GM12878 (cell line): Measurements from ENCODE around the gene CLCN2.
A peak's percentile ranks its signal among the peaks of the same experiment; 100 is the strongest.

Experiments used
- BCL11A ChIP-seq: IDR thresholded peaks from 2 replicates; pipeline ENCODE4 v1.6.1; 2011; ENCODE audit warnings: low read depth, low read length
- CBFB ChIP-seq: IDR thresholded peaks from 2 replicates; pipeline ENCODE4 v1.6.1; 2016; ENCODE audit warnings: antibody characterized with exemption, low read depth
- CBX5 ChIP-seq: sonication (generic); IDR thresholded peaks from 2 replicates; pipeline ENCODE4 v1.6.1; 2016; ENCODE audit warnings: low read depth, moderate library complexity, mild to moderate bottlenecking, inconsistent platforms
- EP300 ChIP-seq, 2 experiments: fragments of 150-350 bp in 1 of 2; IDR thresholded peaks; 2 replicates each; pipeline ENCODE4 v1.6.1; 2011 to 2012; ENCODE audit warnings: low read depth in 2 of 2, low read length in 2 of 2, borderline replicate concordance in 1 of 2, improper control_type of control experiment in 1 of 2, inconsistent platforms in 1 of 2; ENCODE audit not compliant: control insufficient read depth in 1 of 2
- ESRRA ChIP-seq: IDR thresholded peaks from 2 replicates; pipeline ENCODE4 v1.6.1; 2012; ENCODE audit warnings: mild to moderate bottlenecking, low read length, improper control_type of control experiment
- IKZF1 ChIP-seq: fragments of 450-650 bp; conservative IDR thresholded peaks from 2 replicates; pipeline ENCODE4 v1.6.1; 2017; ENCODE audit warnings: antibody characterized with exemption, mild to moderate bottlenecking
- NFYB ChIP-seq: IDR thresholded peaks from 2 replicates; pipeline ENCODE4 v1.6.1; 2011; ENCODE audit warnings: low read depth, mild to moderate bottlenecking, low read length, improper control_type of control experiment, moderate library complexity; ENCODE audit not compliant: insufficient read depth
- POLR2A ChIP-seq: IDR thresholded peaks from 2 replicates; pipeline ENCODE4 v1.6.1; 2011; ENCODE audit warnings: low read depth, mild to moderate bottlenecking, low read length
- TAF1 ChIP-seq: IDR thresholded peaks from 2 replicates; pipeline ENCODE4 v1.6.1; 2011; ENCODE audit warnings: mild to moderate bottlenecking, low read depth, low read length, borderline replicate concordance
- ZNF384 ChIP-seq: IDR thresholded peaks from 2 replicates; pipeline ENCODE4 v1.6.1; 2012; ENCODE audit warnings: low read depth, mild to moderate bottlenecking, low read length, improper control_type of control experiment, borderline replicate concordance
- TF ChIP-seq, protein P1 (sequence below), 3 experiments: IDR thresholded peaks in 2 of 3; conservative IDR thresholded peaks in 1 of 3; 2 replicates each; pipeline ENCODE4 v1.5.1; 2011; ENCODE audit warnings: low read depth in 3 of 3, low read length in 3 of 3, mild to moderate bottlenecking in 3 of 3, control low read depth in 2 of 3, moderate library complexity in 2 of 3, inconsistent platforms in 1 of 3, mixed read lengths in 1 of 3; ENCODE audit not compliant: control insufficient read depth in 2 of 3, insufficient read depth in 1 of 3; ENCODE audit errors: extremely low read depth in 1 of 3
- TF ChIP-seq, protein P2 (sequence below): fragments of 450-650 bp; conservative IDR thresholded peaks from 2 replicates; pipeline ENCODE4 v1.6.1; 2017; ENCODE audit warnings: mild to moderate bottlenecking, moderate library complexity
- TF ChIP-seq, protein P3 (sequence below): fragments of 450-650 bp; IDR thresholded peaks from 2 replicates; pipeline ENCODE4 v1.6.1; 2017; ENCODE audit warnings: mild to moderate bottlenecking

DNA sequence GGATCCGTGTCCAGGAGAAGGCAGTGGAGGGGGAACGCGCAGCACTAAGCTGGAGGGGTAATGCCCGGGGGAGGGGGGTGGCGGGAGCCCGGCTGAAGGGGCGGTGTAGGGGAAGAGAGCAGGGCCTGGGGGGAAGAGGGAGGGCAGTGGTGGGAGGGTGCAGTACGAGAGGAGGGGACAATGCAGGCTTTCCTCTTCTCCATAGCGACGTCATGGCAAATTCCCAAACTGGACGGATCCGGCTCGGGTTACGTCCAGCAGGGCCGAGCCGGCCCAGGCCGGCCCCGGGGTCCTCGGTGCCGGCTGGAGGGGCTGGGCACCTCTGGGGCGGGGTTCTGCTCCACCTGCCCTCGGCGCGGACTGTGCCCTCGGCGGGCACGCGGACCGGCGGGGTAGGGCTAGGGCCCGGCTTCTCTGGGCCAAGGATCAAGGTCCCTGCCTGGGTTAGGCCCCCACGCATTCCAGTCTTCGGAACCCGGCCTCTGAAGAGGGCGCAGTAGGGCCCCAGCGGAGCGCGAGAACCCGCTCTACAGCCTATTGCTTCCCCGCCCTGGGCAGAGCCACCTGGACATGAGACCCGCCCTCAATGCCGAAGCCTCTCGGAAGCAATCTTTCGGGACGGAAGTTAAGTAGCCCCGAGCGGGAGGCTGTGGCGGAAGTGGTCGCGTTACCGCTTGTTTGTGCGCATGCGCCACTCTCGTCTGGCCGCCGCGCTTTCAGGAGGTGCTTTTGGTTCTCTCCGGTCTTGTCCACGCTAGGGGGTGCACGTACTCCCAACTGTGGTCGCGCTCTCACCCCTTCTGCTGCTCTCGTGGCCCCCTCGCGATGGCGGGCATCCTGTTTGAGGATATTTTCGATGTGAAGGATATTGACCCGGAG lies 1.5 kb upstream of the CLCN2 start:
- TF ChIP-seq, protein P1, sequence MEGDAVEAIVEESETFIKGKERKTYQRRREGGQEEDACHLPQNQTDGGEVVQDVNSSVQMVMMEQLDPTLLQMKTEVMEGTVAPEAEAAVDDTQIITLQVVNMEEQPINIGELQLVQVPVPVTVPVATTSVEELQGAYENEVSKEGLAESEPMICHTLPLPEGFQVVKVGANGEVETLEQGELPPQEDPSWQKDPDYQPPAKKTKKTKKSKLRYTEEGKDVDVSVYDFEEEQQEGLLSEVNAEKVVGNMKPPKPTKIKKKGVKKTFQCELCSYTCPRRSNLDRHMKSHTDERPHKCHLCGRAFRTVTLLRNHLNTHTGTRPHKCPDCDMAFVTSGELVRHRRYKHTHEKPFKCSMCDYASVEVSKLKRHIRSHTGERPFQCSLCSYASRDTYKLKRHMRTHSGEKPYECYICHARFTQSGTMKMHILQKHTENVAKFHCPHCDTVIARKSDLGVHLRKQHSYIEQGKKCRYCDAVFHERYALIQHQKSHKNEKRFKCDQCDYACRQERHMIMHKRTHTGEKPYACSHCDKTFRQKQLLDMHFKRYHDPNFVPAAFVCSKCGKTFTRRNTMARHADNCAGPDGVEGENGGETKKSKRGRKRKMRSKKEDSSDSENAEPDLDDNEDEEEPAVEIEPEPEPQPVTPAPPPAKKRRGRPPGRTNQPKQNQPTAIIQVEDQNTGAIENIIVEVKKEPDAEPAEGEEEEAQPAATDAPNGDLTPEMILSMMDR (IDR thresholded peaks at IDR 0.05 in 2 of 3, conservative IDR thresholded peaks at IDR 0.05 in 1 of 3; ENCODE audit: control insufficient read depth in 2 of 3, extremely low read depth in 1 of 3, insufficient read depth in 1 of 3, low read depth in 3 of 3, low read length in 3 of 3) = peak; percentile 53 to 80 (median 60)
- TF ChIP-seq POLR2A (peak; percentile 91), TAF1 (peak; percentile 74; the same call in 1 of the 2 replicates), BCL11A (no peak), NFYB (no peak), IKZF1 (peak; percentile 74), CBX5 (no peak), CBFB (peak; percentile 79; the same call in 1 of the 2 replicates), ESRRA (no peak), EP300 (IDR thresholded peaks at IDR 0.05; ENCODE audit: borderline replicate concordance in 1 of 2, control insufficient read depth in 1 of 2, low read depth in 2 of 2, low read length in 2 of 2) (no peak), ZNF384 (no peak)
- TF ChIP-seq, protein P2, sequence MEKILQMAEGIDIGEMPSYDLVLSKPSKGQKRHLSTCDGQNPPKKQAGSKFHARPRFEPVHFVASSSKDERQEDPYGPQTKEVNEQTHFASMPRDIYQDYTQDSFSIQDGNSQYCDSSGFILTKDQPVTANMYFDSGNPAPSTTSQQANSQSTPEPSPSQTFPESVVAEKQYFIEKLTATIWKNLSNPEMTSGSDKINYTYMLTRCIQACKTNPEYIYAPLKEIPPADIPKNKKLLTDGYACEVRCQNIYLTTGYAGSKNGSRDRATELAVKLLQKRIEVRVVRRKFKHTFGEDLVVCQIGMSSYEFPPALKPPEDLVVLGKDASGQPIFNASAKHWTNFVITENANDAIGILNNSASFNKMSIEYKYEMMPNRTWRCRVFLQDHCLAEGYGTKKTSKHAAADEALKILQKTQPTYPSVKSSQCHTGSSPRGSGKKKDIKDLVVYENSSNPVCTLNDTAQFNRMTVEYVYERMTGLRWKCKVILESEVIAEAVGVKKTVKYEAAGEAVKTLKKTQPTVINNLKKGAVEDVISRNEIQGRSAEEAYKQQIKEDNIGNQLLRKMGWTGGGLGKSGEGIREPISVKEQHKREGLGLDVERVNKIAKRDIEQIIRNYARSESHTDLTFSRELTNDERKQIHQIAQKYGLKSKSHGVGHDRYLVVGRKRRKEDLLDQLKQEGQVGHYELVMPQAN = peak; percentile 41; the same call in 1 of the 2 replicates
- TF ChIP-seq, protein P3, sequence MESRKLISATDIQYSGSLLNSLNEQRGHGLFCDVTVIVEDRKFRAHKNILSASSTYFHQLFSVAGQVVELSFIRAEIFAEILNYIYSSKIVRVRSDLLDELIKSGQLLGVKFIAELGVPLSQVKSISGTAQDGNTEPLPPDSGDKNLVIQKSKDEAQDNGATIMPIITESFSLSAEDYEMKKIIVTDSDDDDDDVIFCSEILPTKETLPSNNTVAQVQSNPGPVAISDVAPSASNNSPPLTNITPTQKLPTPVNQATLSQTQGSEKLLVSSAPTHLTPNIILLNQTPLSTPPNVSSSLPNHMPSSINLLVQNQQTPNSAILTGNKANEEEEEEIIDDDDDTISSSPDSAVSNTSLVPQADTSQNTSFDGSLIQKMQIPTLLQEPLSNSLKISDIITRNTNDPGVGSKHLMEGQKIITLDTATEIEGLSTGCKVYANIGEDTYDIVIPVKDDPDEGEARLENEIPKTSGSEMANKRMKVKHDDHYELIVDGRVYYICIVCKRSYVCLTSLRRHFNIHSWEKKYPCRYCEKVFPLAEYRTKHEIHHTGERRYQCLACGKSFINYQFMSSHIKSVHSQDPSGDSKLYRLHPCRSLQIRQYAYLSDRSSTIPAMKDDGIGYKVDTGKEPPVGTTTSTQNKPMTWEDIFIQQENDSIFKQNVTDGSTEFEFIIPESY = no peak
